Mesendoderm (in vitro differentiated cells): ENCODE data around the gene ATP6V1F.

ENCODE experiments used
- DNase-seq: peaks from one replicate; pipeline ENCODE4 v3.0.0; 2013
- H2AK5ac ChIP-seq: 2 replicates; pipeline ENCODE4 v1.6.1; 2013; ENCODE audit warnings: low read length, inconsistent platforms
- H2BK120ac ChIP-seq: 2 replicates; pipeline ENCODE4 v1.6.1; 2013; ENCODE audit warnings: low read depth, mild to moderate bottlenecking, low read length, moderate library complexity, mixed read lengths
- H2BK15ac ChIP-seq: replicated peaks from 2 replicates; pipeline ENCODE4 v1.6.1; 2013; ENCODE audit warnings: low read depth, mild to moderate bottlenecking, moderate library complexity
- H2BK5ac ChIP-seq: 2 replicates; pipeline ENCODE4 v1.6.1; 2013; ENCODE audit warnings: low read length, inconsistent platforms
- H3K18ac ChIP-seq: 2 replicates; pipeline ENCODE4 v1.6.1; 2013; ENCODE audit warnings: mild to moderate bottlenecking, low read length, mixed read lengths
- H3K23ac ChIP-seq: one replicate; pipeline ENCODE4 v1.6.1; 2013; ENCODE audit warnings: low read length
- H3K27ac ChIP-seq: 2 replicates; pipeline ENCODE4 v1.5.1; 2013; ENCODE audit warnings: low read depth, mild to moderate bottlenecking, inconsistent platforms, low read length, moderate library complexity
- H3K27me3 ChIP-seq: 2 replicates; pipeline ENCODE4 v1.6.1; 2013; ENCODE audit warnings: low read length, control low read depth, mild to moderate bottlenecking, inconsistent platforms; ENCODE audit not compliant: insufficient read depth, poor library complexity
- H3K36me3 ChIP-seq: 2 replicates; pipeline ENCODE4 v1.6.1; 2013; ENCODE audit warnings: low read length, inconsistent platforms; ENCODE audit not compliant: control insufficient read depth, insufficient read depth
- H3K4ac ChIP-seq: one replicate; pipeline ENCODE4 v1.6.1; 2013; ENCODE audit warnings: low read depth, mild to moderate bottlenecking, low read length, moderate library complexity
- H3K4me1 ChIP-seq: 2 replicates; pipeline ENCODE4 v1.6.1; 2013; ENCODE audit warnings: low read depth, low read length, inconsistent platforms; ENCODE audit not compliant: control insufficient read depth
- H3K4me2 ChIP-seq: 2 replicates; pipeline ENCODE4 v1.6.1; 2013; ENCODE audit warnings: low read length
- H3K4me3 ChIP-seq: 2 replicates; pipeline ENCODE4 v1.5.1; 2013; ENCODE audit warnings: mild to moderate bottlenecking, low read length
- H3K56ac ChIP-seq: one replicate; pipeline ENCODE4 v1.6.1; 2013; ENCODE audit warnings: low read length
- H3K79me1 ChIP-seq: 2 replicates; pipeline ENCODE4 v1.6.1; 2013; ENCODE audit warnings: low read length, inconsistent platforms
- H3K79me2 ChIP-seq: 2 replicates; pipeline ENCODE4 v1.6.1; 2013; ENCODE audit warnings: mild to moderate bottlenecking, low read length; ENCODE audit not compliant: control insufficient read depth, insufficient read depth
- H3K9ac ChIP-seq: 2 replicates; pipeline ENCODE4 v1.6.1; 2013; ENCODE audit warnings: low read length, inconsistent platforms
- H4K5ac ChIP-seq: one replicate; pipeline ENCODE4 v1.6.1; 2013; ENCODE audit warnings: low read length
- H4K8ac ChIP-seq: one replicate; pipeline ENCODE4 v1.6.1; 2013; ENCODE audit warnings: low read depth, mild to moderate bottlenecking, control low read depth, low read length, moderate library complexity
- WGBS: extraction: QIAGEN DNeasy Blood & Tissue Kit; methylation state at CpG from one replicate; pipeline ENCODE4 v1.1.7; 2013; ENCODE audit warnings: low lambda C conversion rate, missing lambda C conversion rate; ENCODE audit not compliant: insufficient coverage; ENCODE audit errors: extremely low coverage; 5-methylcytosine and 5-hydroxymethylcytosine counted together

Gene ATP6V1F

GRCh38 chr7:128830231-128831177 lies 32.2 kb upstream of the ATP6V1F start, which contains the start of gene FLNC:
Gene FLNC, plus strand, starts transcription at chr7:128830406. Its CDS starts 232 bp downstream, at chr7:128830638.
- Histone ChIP-seq H3K36me3 (no peaks in the 10 kb centered on the region), H3K79me1 (peaks cover 6% of the 10 kb centered on the region), H3K56ac (peak within 1 kb of the TSS; percentile 98), H3K27me3 (no peaks in the 10 kb centered on the region), H3K4me1 (peaks cover 23% of the 10 kb centered on the region), H3K4ac (peak within 1 kb of the TSS; percentile 82), H3K18ac (peak within 1 kb of the TSS; percentile 20), H2BK15ac (no peak within 1 kb of the TSS), H2AK5ac (peak within 1 kb of the TSS; percentile 81), H3K9ac (peak within 1 kb of the TSS; percentile 84), H2BK120ac (no peak within 1 kb of the TSS), H4K5ac (no peak within 1 kb of the TSS), H3K79me2 (peaks cover 12% of the 10 kb centered on the region), H3K23ac (peak within 1 kb of the TSS; percentile 83), H3K4me3 (peak within 1 kb of the TSS; percentile 49), H3K27ac (peak within 1 kb of the TSS; percentile 80), H4K8ac (no peak within 1 kb of the TSS), H2BK5ac (peak within 1 kb of the TSS; percentile 69), H3K4me2 (peak within 1 kb of the TSS; percentile 92)
- DNase-seq = peak; percentile 65
- WGBS = no CpG with 5 or more reads among the region's 109 CpGs

DNA sequence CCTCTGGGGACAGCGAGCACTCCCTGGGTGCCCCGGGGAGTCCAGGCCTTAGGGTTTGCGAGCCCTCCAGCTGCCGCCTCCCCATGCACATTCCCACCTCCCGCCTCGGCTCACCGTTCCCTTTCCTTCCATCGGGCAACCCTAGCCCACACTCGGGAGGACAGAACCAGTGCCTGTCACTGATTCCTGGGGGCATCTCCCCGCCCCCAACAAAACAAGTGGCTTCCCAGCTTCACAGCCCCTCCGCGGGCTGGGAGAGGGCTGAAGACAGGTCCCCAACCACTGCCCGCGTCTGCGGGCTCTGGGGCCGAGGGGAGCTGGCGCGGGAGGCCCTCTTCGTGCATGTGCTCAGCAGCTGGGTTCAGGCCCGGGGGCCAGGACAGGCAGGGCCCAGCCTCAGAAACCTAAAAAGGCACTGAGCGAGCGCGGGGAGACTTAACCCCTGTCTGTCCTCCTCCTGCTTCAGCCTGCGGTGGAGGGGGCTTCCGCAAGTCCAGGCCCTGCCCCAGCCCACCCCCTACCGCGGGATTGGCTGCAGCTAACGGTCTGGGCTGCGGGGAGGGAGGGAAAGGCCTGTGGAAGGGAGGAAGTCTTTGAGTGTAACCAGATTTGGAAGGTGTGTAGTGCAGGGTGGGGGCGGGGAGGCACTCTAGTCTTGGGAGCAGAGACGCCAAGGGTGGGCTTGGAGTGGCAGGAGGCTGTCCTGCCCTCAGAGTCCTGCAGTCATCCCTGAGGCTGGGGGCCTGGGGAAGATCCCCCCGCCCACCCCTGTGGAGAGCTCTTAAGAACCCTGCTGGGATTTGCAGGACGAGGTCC lies 31.3 kb upstream of the ATP6V1F start:
- DNase-seq = peak; percentile 92
- no peaks in the 10 kb centered on the region for H3K27me3 ChIP-seq
- H2AK5ac ChIP-seq = no peak overlapping the region
- peak overlapping the region; percentile 81 for H3K4me2 ChIP-seq
- H3K79me1 ChIP-seq = peaks cover 6% of the 10 kb centered on the region
- peak overlapping the region; percentile 88 for H3K27ac ChIP-seq
- peak overlapping the region; percentile 72 for H3K23ac ChIP-seq
- H2BK15ac ChIP-seq = no peak overlapping the region
- H3K18ac ChIP-seq = peak overlapping the region; percentile 78
- no peaks in the 10 kb centered on the region for H3K36me3 ChIP-seq
- H3K79me2 ChIP-seq = peaks cover 12% of the 10 kb centered on the region
- peak overlapping the region; percentile 51 for H2BK120ac ChIP-seq
- peak overlapping the region; percentile 98 for H3K56ac ChIP-seq
- H4K8ac ChIP-seq = no peak overlapping the region
- H3K4me3 ChIP-seq = peak overlapping the region; percentile 49
- H3K9ac ChIP-seq = peak overlapping the region; percentile 84
- no peak overlapping the region for H4K5ac ChIP-seq
- WGBS = no CpG with 5 or more reads among the region's 33 CpGs
- H3K4me1 ChIP-seq = peaks cover 23% of the 10 kb centered on the region
- H2BK5ac ChIP-seq = peak overlapping the region; percentile 29
- peak overlapping the region; percentile 74 for H3K4ac ChIP-seq

DNA sequence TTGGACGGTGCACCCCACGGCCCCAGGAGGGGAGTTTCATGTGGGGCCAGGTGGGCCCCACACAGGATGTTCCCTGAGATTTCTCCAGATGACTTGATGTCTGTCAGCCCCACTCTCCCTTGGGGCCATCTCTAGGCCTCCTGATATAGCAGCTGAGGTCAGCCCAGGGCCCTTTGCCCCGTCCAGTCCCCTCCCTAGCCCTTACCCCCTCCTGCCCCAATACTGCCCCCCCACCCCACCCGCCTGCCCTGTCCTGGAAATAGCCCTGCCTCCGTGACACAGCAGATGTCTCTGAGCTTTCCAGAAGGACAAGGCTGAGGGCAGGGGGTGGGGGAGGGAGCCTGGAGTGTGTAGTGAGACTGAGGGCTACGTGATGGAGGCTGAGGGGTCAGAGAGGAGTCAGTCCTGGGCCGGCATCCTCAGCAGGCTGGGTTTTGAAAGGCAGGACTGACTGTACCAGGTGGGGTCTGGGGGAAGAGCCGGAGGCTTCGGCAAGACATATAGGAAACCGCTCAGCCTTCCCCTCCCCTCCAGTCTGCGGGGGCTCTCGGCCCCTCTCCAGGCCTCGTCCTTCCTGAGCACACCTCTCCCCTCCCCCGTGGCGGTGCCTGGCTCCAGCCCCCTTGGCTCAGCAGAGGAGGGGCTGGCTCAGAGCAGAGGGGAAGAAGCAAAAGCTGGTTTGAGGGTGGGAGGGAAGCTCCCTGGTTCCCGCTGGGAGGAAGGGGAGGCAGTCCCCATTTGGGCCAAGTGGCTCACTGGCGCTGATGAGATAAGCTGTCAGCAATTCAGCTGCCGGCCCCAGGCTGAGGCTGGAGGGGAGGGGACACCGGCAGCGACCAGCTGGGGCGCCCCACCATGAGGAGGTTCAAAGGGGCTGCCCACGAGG lies 30.4 kb upstream of the ATP6V1F start:
- H2BK120ac ChIP-seq = peak overlapping the region; percentile 51
- H3K18ac ChIP-seq = peak overlapping the region; percentile 78
- H2BK15ac ChIP-seq = no peak overlapping the region
- H3K79me2 ChIP-seq = peaks cover 12% of the 10 kb centered on the region
- no CpG with 5 or more reads among the region's 22 CpGs for WGBS
- peaks cover under 1% of the 10 kb centered on the region for H3K36me3 ChIP-seq
- H3K9ac ChIP-seq = peak overlapping the region; percentile 84
- no peak overlapping the region for H3K23ac ChIP-seq
- peak overlapping the region; percentile 49 for H3K4me3 ChIP-seq
- H4K5ac ChIP-seq = no peak overlapping the region
- peak; percentile 97 for DNase-seq
- peak overlapping the region; percentile 89 for H2BK5ac ChIP-seq
- peak overlapping the region; percentile 81 for H3K4me2 ChIP-seq
- no peak overlapping the region for H4K8ac ChIP-seq
- H3K56ac ChIP-seq = peak overlapping the region; percentile 98
- peaks cover 23% of the 10 kb centered on the region for H3K4me1 ChIP-seq
- H3K27ac ChIP-seq = peak overlapping the region; percentile 88
- H3K79me1 ChIP-seq = peaks cover 6% of the 10 kb centered on the region
- no peaks in the 10 kb centered on the region for H3K27me3 ChIP-seq
- no peak overlapping the region for H2AK5ac ChIP-seq
- H3K4ac ChIP-seq = peak overlapping the region; percentile 74

GRCh38 chr7:128832880-128833147 lies 29.8 kb upstream of the ATP6V1F start:
- Histone ChIP-seq H3K56ac (peak overlapping the region; percentile 98), H3K36me3 (peaks cover 3% of the 10 kb centered on the region), H3K27me3 (no peaks in the 10 kb centered on the region), H3K23ac (no peak overlapping the region), H3K79me2 (peaks cover 12% of the 10 kb centered on the region), H3K4ac (peak overlapping the region; percentile 41), H3K79me1 (peaks cover 6% of the 10 kb centered on the region), H4K5ac (no peak overlapping the region), H3K27ac (peak overlapping the region; percentile 88), H3K4me1 (peaks cover 20% of the 10 kb centered on the region), H2BK15ac (no peak overlapping the region), H2BK5ac (peak overlapping the region; percentile 89), H3K4me3 (peak overlapping the region; percentile 1), H3K4me2 (peak overlapping the region; percentile 74), H4K8ac (no peak overlapping the region), H3K18ac (peak overlapping the region; percentile 56), H2AK5ac (no peak overlapping the region), H3K9ac (peak overlapping the region; percentile 71), H2BK120ac (no peak overlapping the region)
- WGBS = no CpG with 5 or more reads among the region's 2 CpGs
- DNase-seq = no peak
